ENCODE data around the gene PARVA.
"Not testable (repeated sequence)": the region's sequence is repeated elsewhere in the genome, so short reads cannot be mapped to it uniquely, and the experiment has no call there.

The PARVA gene

DNA sequence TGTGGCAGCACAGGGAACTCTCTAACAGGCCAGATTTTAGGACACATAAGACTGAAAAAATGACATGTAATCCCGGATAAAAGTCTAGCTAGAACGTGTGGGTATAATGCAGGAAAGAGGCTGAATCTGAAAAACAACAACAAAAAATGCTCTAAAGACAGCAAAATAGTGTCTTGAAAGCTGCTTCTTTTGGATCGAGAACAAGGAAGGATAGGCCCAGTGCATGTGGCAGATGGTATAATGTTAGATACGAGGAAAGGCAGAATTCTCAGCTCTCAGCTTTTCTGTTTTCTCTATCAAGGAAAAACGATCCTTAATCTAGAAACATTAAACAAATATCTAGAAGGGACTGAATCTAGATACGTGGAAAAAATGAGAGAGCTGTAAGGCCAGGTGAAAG, 33.8 kb upstream of the PARVA start:
- in situ Hi-C loops (cut with HindIII; ENCODE audit: low pct_ligation_motif_present, low sequenced_read_pairs), result no loop called here
- H3K36me3 ChIP-seq (replicated peaks), result no peaks in the 10 kb centered on the region
- no peak overlapping the region for H3K27ac ChIP-seq
- no peak for DNase-seq
- H3K27me3 ChIP-seq (replicated peaks), result no peaks in the 10 kb centered on the region
- H3K4me3 ChIP-seq (ENCODE audit: low read depth, low read length), result no peak overlapping the region
- TF ChIP-seq CTCF (IDR thresholded peaks at IDR 0.05; ENCODE audit: low read depth, low read length, missing control alignments), result no peak

GRCh38 chr11:12353534-12353933, 23.8 kb upstream of the PARVA start:
- H3K36me3 ChIP-seq (replicated peaks), result peaks cover 2% of the 10 kb centered on the region
- no peak overlapping the region for H3K27ac ChIP-seq
- no peak overlapping the region for H3K4me3 ChIP-seq (ENCODE audit: low read depth, low read length)
- no peak for DNase-seq
- H3K27me3 ChIP-seq (replicated peaks), result no peaks in the 10 kb centered on the region
- in situ Hi-C loops (cut with HindIII; ENCODE audit: low pct_ligation_motif_present, low sequenced_read_pairs), result no loop called here
- TF ChIP-seq CTCF (IDR thresholded peaks at IDR 0.05; ENCODE audit: low read depth, low read length, missing control alignments), result no peak

DNA sequence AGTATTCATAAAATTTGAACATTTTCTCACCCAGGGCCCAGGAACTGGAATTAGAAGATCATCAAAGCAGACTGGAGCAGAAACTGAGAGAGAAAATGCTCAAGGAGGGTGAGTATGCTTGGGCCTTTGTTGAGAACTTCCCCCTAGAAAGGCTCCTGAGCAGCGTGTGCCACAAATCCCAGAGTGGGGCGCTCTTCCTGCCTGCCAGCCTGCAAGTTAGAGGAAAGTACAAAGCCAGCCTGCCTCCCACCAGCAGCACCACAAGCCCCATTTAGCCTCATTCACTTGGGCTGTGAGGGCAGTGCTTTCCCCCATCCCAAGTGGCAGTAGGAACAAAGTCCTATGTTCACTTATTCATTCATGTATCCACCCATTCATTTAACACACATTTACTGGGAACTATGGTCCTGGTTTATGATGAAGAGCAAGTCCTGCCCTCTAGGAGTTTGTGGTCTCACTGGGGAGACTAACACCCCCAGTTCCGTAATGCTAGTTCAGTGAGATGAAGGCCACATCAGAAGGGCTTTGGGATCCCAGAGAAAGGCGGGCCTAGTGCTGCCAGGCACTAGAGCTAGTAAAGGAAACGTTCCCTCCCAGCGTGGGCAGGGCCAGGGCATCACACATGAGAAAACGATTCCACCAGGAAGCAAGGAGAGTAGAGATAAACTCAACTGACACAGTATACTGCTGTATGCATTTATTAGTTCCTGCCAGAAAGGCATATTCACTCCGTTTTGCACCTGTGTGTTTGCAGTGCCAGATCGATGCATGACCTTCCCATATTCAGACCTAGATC, 22.4 kb upstream of the PARVA start:
- Histone ChIP-seq H3K4me3 (ENCODE audit: low read depth, low read length) (no peak overlapping the region), H3K36me3 (replicated peaks) (peaks cover 2% of the 10 kb centered on the region)
- in situ Hi-C loops (cut with HindIII; ENCODE audit: low pct_ligation_motif_present, low sequenced_read_pairs), result no loop called here

GRCh38 chr11:12356944-12357655, 20.3 kb upstream of the PARVA start:
- TF ChIP-seq CTCF (IDR thresholded peaks at IDR 0.05; ENCODE audit: low read depth, low read length, missing control alignments), result no peak
- no peak for DNase-seq
- H3K27me3 ChIP-seq (replicated peaks), result no peaks in the 10 kb centered on the region
- no peak overlapping the region for H3K4me3 ChIP-seq (ENCODE audit: low read depth, low read length)
- in situ Hi-C loops (cut with HindIII; ENCODE audit: low pct_ligation_motif_present, low sequenced_read_pairs), result no loop called here
- H3K27ac ChIP-seq, result no peak overlapping the region
- no peaks in the 10 kb centered on the region for H3K36me3 ChIP-seq (replicated peaks)

More for the DNA sequence above, 22.4 kb upstream of the PARVA start:
- no peaks in the 10 kb centered on the region for H3K27me3 ChIP-seq (replicated peaks)
- no peak overlapping the region for H3K27ac ChIP-seq
- no peak for DNase-seq
- TF ChIP-seq CTCF (IDR thresholded peaks at IDR 0.05; ENCODE audit: low read depth, low read length, missing control alignments), result no peak

DNA sequence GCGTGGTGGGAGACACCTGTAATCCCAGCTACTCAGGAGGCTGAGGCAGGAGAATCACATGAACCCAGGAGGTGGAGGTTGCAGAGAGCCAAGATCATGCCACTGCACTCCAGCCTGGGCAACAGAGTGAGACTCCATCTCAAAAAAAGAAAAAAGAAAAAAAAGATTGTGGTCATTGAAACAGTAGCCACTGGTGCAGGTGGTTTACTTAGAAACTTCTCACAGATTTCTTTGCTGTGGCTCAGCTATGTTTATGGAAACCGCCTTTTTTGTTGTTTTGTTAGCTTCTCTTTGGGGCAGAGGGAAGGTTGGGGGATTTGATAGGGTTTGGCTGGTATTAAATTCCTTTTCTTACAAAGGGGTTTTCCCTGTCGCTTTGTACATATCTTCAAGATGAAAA, 19.7 kb upstream of the PARVA start:
- H3K27ac ChIP-seq; in situ Hi-C loops (cut with HindIII; ENCODE audit: low pct_ligation_motif_present, low sequenced_read_pairs); H3K36me3 ChIP-seq (replicated peaks); DNase-seq; H3K27me3 ChIP-seq (replicated peaks); H3K4me3 ChIP-seq (ENCODE audit: low read depth, low read length): not testable (repeated sequence)

DNA sequence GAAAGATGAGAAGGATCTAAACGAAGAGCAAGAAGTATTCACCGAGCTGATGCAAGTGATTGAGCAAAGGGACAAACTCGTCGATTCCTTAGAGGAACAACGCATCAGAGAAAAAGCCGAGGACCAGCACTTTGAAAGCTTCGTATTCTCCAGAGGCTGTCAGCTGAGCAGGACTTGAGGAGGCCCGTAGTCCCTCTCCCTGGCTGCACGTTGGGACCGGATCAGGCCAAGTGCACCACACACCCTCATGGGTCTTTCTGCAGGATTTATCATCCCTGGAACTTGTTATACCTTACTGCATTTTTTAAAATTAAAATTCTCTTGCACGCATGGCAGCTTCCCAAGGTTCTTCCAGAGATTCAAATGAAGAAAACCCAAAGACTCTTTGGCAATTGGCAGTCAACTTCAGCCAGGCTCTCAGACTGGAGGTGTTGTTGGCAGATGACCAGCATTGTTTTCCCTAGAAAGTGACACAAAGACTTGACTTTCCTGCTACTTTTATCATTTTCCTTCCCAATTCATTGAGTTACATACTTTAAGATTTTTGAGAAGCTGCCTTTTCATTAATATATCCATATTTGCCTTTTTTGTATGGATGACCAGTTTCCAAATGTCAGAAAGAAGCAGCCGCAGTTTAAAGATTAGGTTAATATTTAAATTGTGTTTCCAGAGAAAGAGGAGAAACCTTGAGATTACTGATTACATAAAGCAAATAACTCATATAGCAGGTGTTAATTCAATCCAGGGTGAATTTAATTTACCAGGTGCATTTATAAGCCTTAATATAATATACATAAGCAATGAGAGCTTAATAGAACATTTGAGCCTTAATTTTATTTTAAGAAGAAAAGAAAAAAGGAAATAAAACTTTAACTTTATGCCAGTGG, 18.8 kb upstream of the PARVA start:
- Histone ChIP-seq H3K27ac (no peak overlapping the region), H3K4me3 (ENCODE audit: low read depth, low read length) (no peak overlapping the region), H3K27me3 (replicated peaks) (no peaks in the 10 kb centered on the region), H3K36me3 (replicated peaks) (no peaks in the 10 kb centered on the region)
- TF ChIP-seq CTCF (IDR thresholded peaks at IDR 0.05; ENCODE audit: low read depth, low read length, missing control alignments), result no peak
- no peak for DNase-seq
- in situ Hi-C loops (cut with HindIII; ENCODE audit: low pct_ligation_motif_present, low sequenced_read_pairs), result no loop called here

All from brain microvascular endothelial cell (primary cell).